Smooth muscle cell (in vitro differentiated cells): ENCODE data around the gene SLC9A4. TPM values are rescaled to one million over a fixed set of nuclear protein-coding genes. Genes with fewer than 3 reads are reported as not detected.

Experiments used
- DNase-seq: peaks from one replicate; lab custom pipeline; 2025; ENCODE audit not compliant: unreplicated experiment; lab: John Stamatoyannopoulos, UW
- H2AFZ ChIP-seq: fragments of 200-600 bp; sonication (generic); 2 replicates; pipeline ENCODE4 v1.6.0; 2016; ENCODE audit warnings: antibody characterized with exemption, low read depth, mild to moderate bottlenecking
- H3F3A ChIP-seq: fragments of 200-600 bp; sonication (generic); 2 replicates; pipeline ENCODE4 v1.6.0; 2017; ENCODE audit warnings: antibody characterized with exemption, low read depth
- H3K27ac ChIP-seq: fragments of 200-600 bp; sonication (generic); 2 replicates; pipeline ENCODE4 v1.5.1; 2016; ENCODE audit warnings: low read depth, mild to moderate bottlenecking
- H3K27me3 ChIP-seq: fragments of 200-600 bp; sonication (generic); 2 replicates; pipeline ENCODE4 v1.6.1; 2016; ENCODE audit warnings: low read depth, mild to moderate bottlenecking
- H3K36me3 ChIP-seq: fragments of 200-600 bp; sonication (generic); 2 replicates; pipeline ENCODE4 v1.5.1; 2016; ENCODE audit warnings: low read depth
- H3K4me1 ChIP-seq: fragments of 200-600 bp; sonication (generic); 2 replicates; pipeline ENCODE4 v1.5.1; 2016; ENCODE audit warnings: low read depth
- H3K4me2 ChIP-seq: fragments of 200-600 bp; sonication (generic); 2 replicates; pipeline ENCODE4 v1.6.0; 2016; ENCODE audit warnings: mild to moderate bottlenecking
- H3K4me3 ChIP-seq: fragments of 200-600 bp; sonication (generic); 2 replicates; pipeline ENCODE4 v1.5.1; 2016; ENCODE audit warnings: mild to moderate bottlenecking
- H3K79me2 ChIP-seq: fragments of 200-600 bp; sonication (generic); 2 replicates; pipeline ENCODE4 v1.6.0; 2016; ENCODE audit warnings: low read depth, mild to moderate bottlenecking
- H3K9ac ChIP-seq: fragments of 200-600 bp; sonication (generic); 2 replicates; pipeline ENCODE4 v1.6.0; 2016; ENCODE audit warnings: low read depth
- H3K9me3 ChIP-seq: fragments of 200-600 bp; sonication (generic); replicated peaks from 2 replicates; pipeline ENCODE4 v1.5.1; 2016; ENCODE audit warnings: low read depth
- H4K20me1 ChIP-seq: fragments of 200-600 bp; sonication (generic); 2 replicates; pipeline ENCODE4 v1.6.0; 2016; ENCODE audit warnings: low read depth
- WGBS: methylation state at CpG from one replicate; pipeline ENCODE4 v1.1.7; 2016; ENCODE audit warnings: low lambda C conversion rate; 5-methylcytosine and 5-hydroxymethylcytosine counted together
- polyA plus RNA-seq: library from polyadenylated mRNA; unstranded; fragments of >200 nt; fragmentation: Nextera tagmentation; extraction: Ambion mirVana; gene quantifications from 2 replicates; pipeline ENCODE4 v1.2.1, GENCODE V29; 2016
- total RNA-seq: library from RNA; depleted of rRNA; stranded (reverse); fragments of >200 nt; gene quantifications from 2 replicates; pipeline ENCODE4 v1.2.3, GENCODE V29; 2014
- TF ChIP-seq, protein P1 (sequence below): fragments of 200-600 bp; sonication (generic); IDR thresholded peaks from 2 replicates; pipeline ENCODE4 v1.5.1; 2017; ENCODE audit warnings: borderline replicate concordance, mild to moderate bottlenecking, antibody characterized with exemption; ENCODE audit not compliant: insufficient read depth, poor library complexity, severe bottlenecking

Gene SLC9A4
- total and polyA plus RNA-seq, 2 experiments from 2014 or later = not detected

DNA sequence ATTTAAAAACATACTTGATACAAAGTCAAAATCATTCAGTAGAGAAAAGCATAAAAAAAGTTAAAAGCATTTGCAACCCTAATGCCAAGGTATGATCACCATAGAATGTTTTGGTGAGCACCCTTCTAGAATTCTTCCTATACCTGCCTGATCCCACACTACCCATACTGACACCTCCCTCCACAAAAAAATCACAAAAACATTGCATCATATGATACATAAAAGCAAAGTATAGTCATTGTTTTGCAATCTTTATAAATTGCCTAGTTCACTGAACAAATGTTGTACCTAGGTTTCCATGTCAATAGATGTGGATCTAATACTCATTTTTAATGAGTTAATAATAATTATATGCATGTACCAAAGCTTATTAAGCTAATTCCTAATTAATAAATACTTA lies 54.1 kb downstream of the SLC9A4 start:
- no peaks in the 10 kb centered on the region for H3K4me1 ChIP-seq
- H3K27ac ChIP-seq = no peak overlapping the region
- TF ChIP-seq, protein P1, sequence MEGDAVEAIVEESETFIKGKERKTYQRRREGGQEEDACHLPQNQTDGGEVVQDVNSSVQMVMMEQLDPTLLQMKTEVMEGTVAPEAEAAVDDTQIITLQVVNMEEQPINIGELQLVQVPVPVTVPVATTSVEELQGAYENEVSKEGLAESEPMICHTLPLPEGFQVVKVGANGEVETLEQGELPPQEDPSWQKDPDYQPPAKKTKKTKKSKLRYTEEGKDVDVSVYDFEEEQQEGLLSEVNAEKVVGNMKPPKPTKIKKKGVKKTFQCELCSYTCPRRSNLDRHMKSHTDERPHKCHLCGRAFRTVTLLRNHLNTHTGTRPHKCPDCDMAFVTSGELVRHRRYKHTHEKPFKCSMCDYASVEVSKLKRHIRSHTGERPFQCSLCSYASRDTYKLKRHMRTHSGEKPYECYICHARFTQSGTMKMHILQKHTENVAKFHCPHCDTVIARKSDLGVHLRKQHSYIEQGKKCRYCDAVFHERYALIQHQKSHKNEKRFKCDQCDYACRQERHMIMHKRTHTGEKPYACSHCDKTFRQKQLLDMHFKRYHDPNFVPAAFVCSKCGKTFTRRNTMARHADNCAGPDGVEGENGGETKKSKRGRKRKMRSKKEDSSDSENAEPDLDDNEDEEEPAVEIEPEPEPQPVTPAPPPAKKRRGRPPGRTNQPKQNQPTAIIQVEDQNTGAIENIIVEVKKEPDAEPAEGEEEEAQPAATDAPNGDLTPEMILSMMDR = no peak
- no peaks in the 10 kb centered on the region for H3K79me2 ChIP-seq
- H3K9me3 ChIP-seq = no peaks in the 10 kb centered on the region
- H3K4me3 ChIP-seq = peak overlapping the region; percentile 12
- no peaks in the 10 kb centered on the region for H3K36me3 ChIP-seq
- DNase-seq = no peak
- no peaks in the 10 kb centered on the region for H3K27me3 ChIP-seq
- H3F3A ChIP-seq = no peaks in the 10 kb centered on the region
- H4K20me1 ChIP-seq = no peaks in the 10 kb centered on the region
- no peak overlapping the region for H2AFZ ChIP-seq
- H3K9ac ChIP-seq = no peak overlapping the region
- H3K4me2 ChIP-seq = no peak overlapping the region

DNA sequence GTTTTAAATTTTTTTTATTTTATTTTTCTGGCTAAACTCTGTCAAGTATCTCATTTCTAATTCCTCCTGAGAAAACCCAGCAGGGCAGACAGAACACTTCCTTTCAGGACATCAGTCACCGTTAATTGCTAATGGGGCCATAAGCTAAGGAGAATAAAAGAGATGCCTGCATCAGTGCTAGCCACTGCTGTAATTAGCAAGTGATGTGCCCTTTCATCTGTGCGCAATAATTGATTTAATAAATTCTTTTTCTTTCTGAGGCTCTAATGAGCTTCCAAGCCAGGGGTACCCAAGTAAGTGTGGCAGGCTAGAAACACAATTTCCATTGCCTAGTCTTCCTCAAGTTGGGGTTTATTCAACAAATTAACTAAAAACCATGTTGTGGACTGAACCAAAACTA lies 65.5 kb downstream of the SLC9A4 start:
- no peak for DNase-seq
- TF ChIP-seq, protein P1 = no peak
- H3F3A ChIP-seq = no peaks in the 10 kb centered on the region
- no peaks in the 10 kb centered on the region for H3K9me3 ChIP-seq
- H4K20me1 ChIP-seq = no peaks in the 10 kb centered on the region
- H3K27ac ChIP-seq = no peak overlapping the region
- H3K79me2 ChIP-seq = no peaks in the 10 kb centered on the region
- H3K36me3 ChIP-seq = no peaks in the 10 kb centered on the region
- H3K9ac ChIP-seq = no peak overlapping the region
- H3K4me3 ChIP-seq = no peak overlapping the region
- H3K4me2 ChIP-seq = no peak overlapping the region
- H3K27me3 ChIP-seq = no peaks in the 10 kb centered on the region
- 44% methylated on average over 2 of the region's 2 CpGs for WGBS
- H3K4me1 ChIP-seq = no peaks in the 10 kb centered on the region
- no peak overlapping the region for H2AFZ ChIP-seq

- Histone ChIP-seq H3K9ac (no peak overlapping the region), H3K9me3 (no peaks in the 10 kb centered on the region), H3K4me3 (no peak overlapping the region), H3K4me1 (no peaks in the 10 kb centered on the region), H3F3A (no peaks in the 10 kb centered on the region), H4K20me1 (no peaks in the 10 kb centered on the region), H2AFZ (no peak overlapping the region), H3K27ac (no peak overlapping the region), H3K4me2 (no peak overlapping the region), H3K79me2 (no peaks in the 10 kb centered on the region), H3K27me3 (no peaks in the 10 kb centered on the region), H3K36me3 (no peaks in the 10 kb centered on the region)
- TF ChIP-seq, protein P1 = no peak
- no peak for DNase-seq
- 53% methylated on average over 4 of the region's 4 CpGs for WGBS
Observed at GRCh38 chr2:102540882-102541281, 67.9 kb downstream of the SLC9A4 start.

- Histone ChIP-seq H3K4me1 (no peaks in the 10 kb centered on the region), H3K4me3 (no peak overlapping the region), H2AFZ (no peak overlapping the region), H3K36me3 (no peaks in the 10 kb centered on the region), H3K27me3 (no peaks in the 10 kb centered on the region), H3F3A (no peaks in the 10 kb centered on the region), H3K9ac (no peak overlapping the region), H3K9me3 (no peaks in the 10 kb centered on the region), H4K20me1 (no peaks in the 10 kb centered on the region), H3K79me2 (no peaks in the 10 kb centered on the region), H3K27ac (no peak overlapping the region), H3K4me2 (no peak overlapping the region)
- no peak for DNase-seq
- 83% methylated on average over 1 of the region's 1 CpG for WGBS
- TF ChIP-seq, protein P1 = no peak
Observed at GRCh38 chr2:102544182-102544581, 71.2 kb downstream of the SLC9A4 start.
